K562 (cell line): Measurements from ENCODE around the gene SH3BGRL2. TPM values are rescaled to one million over a fixed set of nuclear protein-coding genes. Genes with fewer than 3 reads are reported as not detected.

Experiments
- ATAC-seq: fragments of 200-7000 bp; cut with Tn5 transposase; 3 replicates; pipeline ENCODE4 v1.9.1; 2020; ENCODE audit warnings: moderate library complexity
- BruUV-seq: library from RNA; stranded (reverse); fragments of 400-500 nt; replicated peaks from 2 replicates; lab custom pipeline; 2021; lab: Mats Ljungman, UMichigan
- CTCF ChIA-PET: fragments of 300-600 bp; formaldehyde crosslinking; extraction: SDS; loops from one replicate; lab custom pipeline; 2021; ENCODE audit warnings: low intra/inter-chr PET ratio; lab: Yijun Ruan, JAX
- POLR2A ChIA-PET: fragments of 300-600, 350-650 bp; sonication (Branson Sonifier 250); formaldehyde crosslinking; extraction: SDS; loops from one replicate; lab custom pipeline; 2021; ENCODE audit warnings: antibody characterized with exemption, inconsistent platforms; lab: Yijun Ruan, JAX
- DNase-seq, 4 experiments: peaks; one replicate each; pipeline versions ENCODE4 v3.0.0 to v3.0.0-alpha.2; 2011 to 2018; ENCODE audit warnings: low spot score in 3 of 4, mixed read lengths in 3 of 4; ENCODE audit errors: extremely low read depth in 1 of 4
- FAIRE-seq: peaks from 2 replicates; lab custom pipeline; 2011; peaks lifted over from hg19 to GRCh38; lab: Jason Lieb, UNC
- H2AFZ ChIP-seq: 2 replicates; pipeline ENCODE4 v1.6.0; 2011; ENCODE audit warnings: low read depth, low read length, control low read depth, inconsistent platforms
- H3K27ac ChIP-seq: fragments of 200-600 bp; 3 replicates; pipeline ENCODE4 v1.8.0; 2011; ENCODE audit warnings: low read depth, mild to moderate bottlenecking, control low read depth, inconsistent platforms, low read length, moderate library complexity, mixed read lengths; ENCODE audit errors: extremely low read depth
- H3K27me3 ChIP-seq, 2 experiments: fragments of 300-600 bp in 1 of 2; 2 replicates in 1 of 2; 3 replicates in 1 of 2; pipeline versions ENCODE4 v1.6.0 to v1.8.0; 2011; ENCODE audit warnings: inconsistent platforms in 2 of 2, low read length in 2 of 2, mild to moderate bottlenecking in 1 of 2, mixed read lengths in 1 of 2, moderate library complexity in 1 of 2; ENCODE audit not compliant: control insufficient read depth in 2 of 2, insufficient read depth in 2 of 2
- H3K36me3 ChIP-seq: fragments of 300-600 bp; 3 replicates; pipeline ENCODE4 v1.8.0; 2011; ENCODE audit warnings: mild to moderate bottlenecking, low read length, inconsistent platforms; ENCODE audit not compliant: control insufficient read depth, insufficient read depth
- H3K4me1 ChIP-seq, 2 experiments: fragments of 200-600 bp in 1 of 2; replicated peaks in 1 of 2; 2 replicates in 1 of 2; 3 replicates in 1 of 2; pipeline versions ENCODE4 v1.5.1 to v1.8.0; 2011; ENCODE audit warnings: inconsistent platforms in 2 of 2, low read length in 2 of 2, mild to moderate bottlenecking in 1 of 2, mixed read lengths in 1 of 2, moderate library complexity in 1 of 2; ENCODE audit not compliant: control insufficient read depth in 2 of 2, insufficient read depth in 2 of 2
- H3K4me2 ChIP-seq: 2 replicates; pipeline ENCODE4 v1.6.1; 2011; ENCODE audit warnings: low read length, control low read depth, inconsistent platforms, mixed read lengths; ENCODE audit not compliant: insufficient read depth
- H3K4me3 ChIP-seq: fragments of 200-600 bp; sonication (generic), shearing (Covaris generic); 2 replicates; pipeline ENCODE4 v1.5.1; 2016; ENCODE audit warnings: control low read depth, inconsistent platforms
- H3K79me2 ChIP-seq: fragments of 200-600 bp; 3 replicates; pipeline ENCODE4 v1.8.0; 2011; ENCODE audit warnings: low read length, inconsistent platforms; ENCODE audit not compliant: control insufficient read depth, insufficient read depth
- H3K9ac ChIP-seq, 2 experiments: 2 replicates each; pipeline versions ENCODE4 v1.6.0 to v1.6.1; 2011; ENCODE audit warnings: low read depth in 2 of 2, low read length in 2 of 2, control low read depth in 1 of 2, inconsistent platforms in 1 of 2, mild to moderate bottlenecking in 1 of 2, mixed read lengths in 1 of 2; ENCODE audit not compliant: insufficient read depth in 1 of 2
- H3K9me1 ChIP-seq: one replicate; pipeline ENCODE4 v1.6.0; 2011; ENCODE audit warnings: inconsistent platforms, mild to moderate bottlenecking, low read length, moderate library complexity; ENCODE audit not compliant: control insufficient read depth, insufficient read depth
- H3K9me3 ChIP-seq: replicated peaks from 2 replicates; pipeline ENCODE4 v1.5.1; 2011; ENCODE audit warnings: low read depth, low read length, inconsistent platforms; ENCODE audit not compliant: control insufficient read depth, insufficient read depth
- H4K20me1 ChIP-seq: replicated peaks from 2 replicates; pipeline ENCODE4 v1.6.1; 2011; ENCODE audit warnings: low read length, inconsistent platforms, mixed read lengths; ENCODE audit not compliant: control insufficient read depth, insufficient read depth
- CBX2 ChIP-seq: fragments of 200-600 bp; sonication (generic); IDR thresholded peaks from one replicate; pipeline ENCODE4 v1.6.1; 2012; ENCODE audit warnings: mild to moderate bottlenecking, low read length, inconsistent platforms; ENCODE audit not compliant: insufficient read depth, poor library complexity, severe bottlenecking
- ETV6 ChIP-seq, 3 experiments: fragments of 150-350 bp in 1 of 3; sonication (generic) in 1 of 3; formaldehyde crosslinking in 1 of 3; IDR thresholded peaks; 2 replicates each; pipeline versions ENCODE4 v1.6.1 to v1.8.0; 2014 to 2022; ENCODE audit warnings: borderline replicate concordance in 2 of 3, low read depth in 2 of 3, antibody characterized with exemption in 1 of 3, low read length in 1 of 3, mild to moderate bottlenecking in 1 of 3, missing genetic modification reagents in 1 of 3
- FOXM1 ChIP-seq, 2 experiments: fragments of 450-650 bp in 1 of 2; sonication (generic) in 1 of 2; formaldehyde crosslinking in 1 of 2; IDR thresholded peaks; 2 replicates each; pipeline versions ENCODE4 v1.6.1 to v1.9.0; 2017 to 2022; ENCODE audit warnings: low read depth in 2 of 2, mild to moderate bottlenecking in 2 of 2, missing genetic modification reagents in 1 of 2, moderate library complexity in 1 of 2
- HDGF ChIP-seq: fragments of 450-650 bp; IDR thresholded peaks from 2 replicates; pipeline ENCODE4 v1.6.1; 2016
- KLF16 ChIP-seq: IDR thresholded peaks from 2 replicates; pipeline ENCODE4 v1.6.1; 2016; ENCODE audit warnings: antibody characterized with exemption
- MYNN ChIP-seq, 2 experiments: sonication (generic); formaldehyde crosslinking in 1 of 2; IDR thresholded peaks; 2 replicates each; pipeline versions ENCODE4 v1.5.0 to v1.6.1; 2016 to 2020; ENCODE audit warnings: antibody characterized with exemption in 1 of 2, missing genetic modification reagents in 1 of 2
- NRF1 ChIP-seq, 2 experiments: fragments of 450-650 bp; IDR thresholded peaks in 1 of 2; conservative IDR thresholded peaks in 1 of 2; 2 replicates each; pipeline ENCODE4 v1.6.1; 2014; ENCODE audit warnings: mild to moderate bottlenecking in 2 of 2
- RAD21 ChIP-seq, 2 experiments: fragments of 250-450 bp in 1 of 2; fragments of 450-650 bp in 1 of 2; sonication (Bioruptor Pico) in 1 of 2; formaldehyde crosslinking in 1 of 2; IDR thresholded peaks in 1 of 2; conservative IDR thresholded peaks in 1 of 2; 2 replicates each; pipeline versions ENCODE4 v1.4.0 to v1.8.0; 2020 to 2022; ENCODE audit warnings: mild to moderate bottlenecking in 2 of 2, moderate library complexity in 1 of 2
- XRCC3 ChIP-seq: fragments of 450-650 bp; IDR thresholded peaks from 2 replicates; pipeline ENCODE4 v1.6.1; 2017; ENCODE audit warnings: mild to moderate bottlenecking, moderate library complexity
- YY1 ChIP-seq, 3 experiments: IDR thresholded peaks; 2 replicates each; pipeline ENCODE4 v1.6.1; 2011; ENCODE audit warnings: low read length in 2 of 3, mild to moderate bottlenecking in 2 of 3, moderate library complexity in 2 of 3, borderline replicate concordance in 1 of 3, control low read depth in 1 of 3, low read depth in 1 of 3; ENCODE audit not compliant: insufficient read depth in 3 of 3, insufficient replicate concordance in 2 of 3, control insufficient read depth in 1 of 3, insufficient read length in 1 of 3; ENCODE audit errors: extremely low read depth in 1 of 3
- ZNF140 ChIP-seq: fragments of 250-450 bp; sonication (Bioruptor Pico); IDR thresholded peaks from 2 replicates; pipeline ENCODE4 v1.8.0; 2021; ENCODE audit warnings: moderate library complexity, mild to moderate bottlenecking, inconsistent platforms
- ZNF217 ChIP-seq: sonication (generic); formaldehyde crosslinking; IDR thresholded peaks from 2 replicates; pipeline ENCODE4 v1.8.0; 2022; ENCODE audit warnings: mild to moderate bottlenecking, missing genetic modification reagents
- ZNF445 ChIP-seq: fragments of 250-450 bp; sonication (Bioruptor Pico); IDR thresholded peaks from 2 replicates; pipeline ENCODE4 v1.4.0; 2020; ENCODE audit warnings: low read depth, mild to moderate bottlenecking, moderate library complexity
- ZNF507 ChIP-seq: conservative IDR thresholded peaks from 2 replicates; pipeline ENCODE4 v1.6.1; 2017; ENCODE audit warnings: missing genetic modification characterization, missing compliant biosample characterization
- ZNF644 ChIP-seq: fragments of 200-800 bp; sonication (Bioruptor generic); IDR thresholded peaks from 2 replicates; pipeline ENCODE4 v1.6.1; 2016; ENCODE audit warnings: low read depth, missing genetic modification characterization, missing compliant biosample characterization
- ZNF75A ChIP-seq: fragments of 450-650 bp; formaldehyde crosslinking; IDR thresholded peaks from 2 replicates; pipeline ENCODE4 v1.4.0; 2020; ENCODE audit warnings: mild to moderate bottlenecking
- WGBS: fragments of 100-300 bp; shearing (Covaris generic); methylation state at CpG from one replicate; pipeline ENCODE4 v1.1.6; 2016; ENCODE audit warnings: low coverage, mixed read lengths; ENCODE audit not compliant: insufficient coverage; ENCODE audit errors: missing lambda C conversion rate; 5-methylcytosine and 5-hydroxymethylcytosine counted together
- in situ Hi-C: fragments of 300-500 bp; cut with MboI; formaldehyde crosslinking; loops from 4 replicates; pipeline ENCODE4 v1.15.0; 2018; ENCODE audit warnings: inconsistent platforms, mixed read lengths
- intact Hi-C: fragments of 100-400 bp; cut with micrococcal nuclease; formaldehyde crosslinking; loops from 2 replicates; pipeline ENCODE4 v1.14.2; 2022
- polyA plus RNA-seq, 8 experiments: library from polyadenylated mRNA; depleted of rRNA in 4 of 8; stranded (reverse) in 5 of 8; unstranded in 3 of 8; fragments of >200 nt; fragmentation: Nextera tagmentation in 2 of 8; fragmentation: Illumina TruSeq in 1 of 8; extraction: Ambion mirVana in 2 of 8; extraction: Trizol in 1 of 8; gene quantifications; 2 replicates each; pipeline versions ENCODE4 v1.2.1 to v1.2.3, GENCODE V29; 2011 to 2014; ENCODE audit warnings: inconsistent platforms in 1 of 8, missing spikeins in 1 of 8
- total RNA-seq, 7 experiments: library from RNA; depleted of rRNA in 6 of 7; stranded (reverse); fragments of >200 nt in 6 of 7; fragmentation: Illumina TruSeq in 2 of 7; extraction: Trizol in 2 of 7; gene quantifications; 2 replicates each; pipeline versions ENCODE4 v1.2.1 to v1.2.3, GENCODE V29; 2011 to 2021; ENCODE audit warnings: low replicate concordance in 1 of 7
- TF ChIP-seq, protein P1 (sequence below): fragments of 450-650 bp; IDR thresholded peaks from one replicate; pipeline ENCODE4 v1.6.1; 2018; ENCODE audit warnings: mild to moderate bottlenecking, moderate library complexity; ENCODE audit not compliant: partially characterized antibody

The SH3BGRL2 gene
- total and polyA plus RNA-seq, 9 of the 15 experiments (the other 6 are each of a cell fraction or from before 2014, with no cell fraction given): 4.4 to 12.1 (median 7.3) TPM

DNA sequence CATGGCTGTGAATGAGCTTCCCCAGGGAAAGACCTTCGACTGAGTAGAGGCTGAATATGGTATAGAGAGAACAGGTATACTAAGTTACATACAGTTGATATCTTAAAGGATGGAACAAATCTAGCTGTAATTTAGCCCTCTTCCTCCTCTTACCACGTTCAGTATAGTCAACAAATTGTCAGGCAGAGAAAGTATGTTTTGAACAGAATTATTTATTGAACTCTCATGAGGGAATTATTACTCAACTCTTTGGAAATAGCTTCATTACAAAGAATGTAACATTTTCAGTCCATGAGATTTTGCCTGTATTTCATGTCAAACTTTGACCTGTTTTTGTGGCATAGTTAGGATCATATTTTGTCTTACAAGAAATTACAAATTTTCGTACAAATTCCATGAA, 63.0 kb downstream of the SH3BGRL2 start:
- intact Hi-C loops (no loop called here), in situ Hi-C loops (no loop called here)
- H3K4me2 ChIP-seq: no peak overlapping the region
- ATAC-seq (no peak), DNase-seq (no peak), FAIRE-seq (no peak)
- H3K79me2 ChIP-seq: no peaks in the 10 kb centered on the region
- H3K36me3 ChIP-seq: no peaks in the 10 kb centered on the region
- H3K9me3 ChIP-seq: no peaks in the 10 kb centered on the region
- no peak overlapping the region for H3K27ac ChIP-seq
- no peak overlapping the region for H2AFZ ChIP-seq
- H4K20me1 ChIP-seq: no peaks in the 10 kb centered on the region
- no TSS peak for BruUV-seq
- CTCF ChIA-PET: no interaction called here
- H3K4me1 ChIP-seq: no peaks in the 10 kb centered on the region
- WGBS: 13% methylated on average over 3 of the region's 3 CpGs
- H3K27me3 ChIP-seq: no peaks in the 10 kb centered on the region
- no peak overlapping the region for H3K9ac ChIP-seq
- POLR2A ChIA-PET: interaction anchor here (0.9 kb wide), 1 partner anchor 9 kb away, joined by 3 read pairs; no protein-coding TSS in a partner anchor
- no peaks in the 10 kb centered on the region for H3K9me1 ChIP-seq
- H3K4me3 ChIP-seq: no peak overlapping the region
- TF ChIP-seq ZNF140 (CRISPR knock-in tag) (no peak), YY1 (IDR thresholded peaks at IDR 0.05; ENCODE audit: borderline replicate concordance in 1 of 3, control insufficient read depth in 1 of 3, extremely low read depth in 1 of 3, insufficient read depth in 3 of 3, insufficient read length in 1 of 3, insufficient replicate concordance in 2 of 3, low read depth in 1 of 3, low read length in 2 of 3) (no peak), MYNN (IDR thresholded peaks at IDR 0.05) (no peak), MYNN (CRISPR knock-in tag; IDR thresholded peaks at IDR 0.05) (no peak), NRF1 (conservative IDR thresholded peaks at IDR 0.05 in 1 of 2, IDR thresholded peaks at IDR 0.05 in 1 of 2) (no peak), CBX2 (no peak), KLF16 (no peak), ZNF644 (no peak), ZNF445 (CRISPR knock-in tag) (no peak), ZNF507 (no peak), ZNF75A (CRISPR knock-in tag) (no peak), HDGF (no peak), ETV6 (IDR thresholded peaks at IDR 0.05; ENCODE audit: borderline replicate concordance in 1 of 2, low read depth in 2 of 2, low read length in 1 of 2) (no peak), ETV6 (CRISPR knock-in tag; IDR thresholded peaks at IDR 0.05; ENCODE audit: borderline replicate concordance) (no peak), ZNF217 (CRISPR knock-in tag) (no peak), RAD21 (CRISPR knock-in tag; conservative IDR thresholded peaks at IDR 0.05 in 1 of 2, IDR thresholded peaks at IDR 0.05 in 1 of 2) (no peak), FOXM1 (IDR thresholded peaks at IDR 0.05; ENCODE audit: low read depth) (no peak), FOXM1 (CRISPR knock-in tag; IDR thresholded peaks at IDR 0.05; ENCODE audit: low read depth) (no peak), XRCC3 (no peak)
- TF ChIP-seq, protein P1, sequence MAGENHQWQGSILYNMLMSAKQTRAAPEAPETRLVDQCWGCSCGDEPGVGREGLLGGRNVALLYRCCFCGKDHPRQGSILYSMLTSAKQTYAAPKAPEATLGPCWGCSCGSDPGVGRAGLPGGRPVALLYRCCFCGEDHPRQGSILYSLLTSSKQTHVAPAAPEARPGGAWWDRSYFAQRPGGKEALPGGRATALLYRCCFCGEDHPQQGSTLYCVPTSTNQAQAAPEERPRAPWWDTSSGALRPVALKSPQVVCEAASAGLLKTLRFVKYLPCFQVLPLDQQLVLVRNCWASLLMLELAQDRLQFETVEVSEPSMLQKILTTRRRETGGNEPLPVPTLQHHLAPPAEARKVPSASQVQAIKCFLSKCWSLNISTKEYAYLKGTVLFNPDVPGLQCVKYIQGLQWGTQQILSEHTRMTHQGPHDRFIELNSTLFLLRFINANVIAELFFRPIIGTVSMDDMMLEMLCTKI: no peak
